Panc1 (cell line): ENCODE measurements around the gene YY1. TPM values are rescaled to one million over a fixed set of nuclear protein-coding genes. Genes with fewer than 3 reads are reported as not detected.

ENCODE experiments used
- ATAC-seq: fragments of 200-7000 bp; cut with Tn5 transposase; 2 replicates; pipeline ENCODE4 v1.9.1; 2020; ENCODE audit warnings: mild to moderate bottlenecking, moderate library complexity
- BruUV-seq: library from RNA; stranded (reverse); fragments of 400-500 nt; replicated peaks from 2 replicates; lab custom pipeline; 2021; lab: Mats Ljungman, UMichigan
- CTCF ChIA-PET: fragments of 300-600 bp; sonication (Branson Sonifier 250); formaldehyde crosslinking; loops from one replicate; lab custom pipeline; 2022; ENCODE audit warnings: antibody characterized with exemption; lab: Charles Lee
- POLR2A ChIA-PET: fragments of 300-600 bp; sonication (Branson Sonifier 250); formaldehyde crosslinking; loops from one replicate; lab custom pipeline; 2022; ENCODE audit warnings: antibody characterized with exemption; lab: Charles Lee
- DNase-seq: peaks from one replicate; pipeline ENCODE4 v3.0.0-alpha.2; 2010; ENCODE audit warnings: low read depth, low spot score
- H3K27ac ChIP-seq: 2 replicates; pipeline ENCODE4 v1.5.1; 2011; ENCODE audit warnings: mild to moderate bottlenecking, low read length, inconsistent platforms
- H3K27me3 ChIP-seq: fragments of 200-500 bp; sonication (Bioruptor generic); 2 replicates; pipeline ENCODE4 v1.6.0; 2014; ENCODE audit warnings: low read length, inconsistent platforms; ENCODE audit not compliant: control insufficient read depth, insufficient read depth
- H3K36me3 ChIP-seq: fragments of 200-500 bp; sonication (Bioruptor generic); 2 replicates; pipeline ENCODE4 v1.5.1; 2014; ENCODE audit warnings: inconsistent platforms, mild to moderate bottlenecking, low read length, moderate library complexity; ENCODE audit not compliant: control insufficient read depth, insufficient read depth
- H3K4me1 ChIP-seq: 2 replicates; pipeline ENCODE4 v1.5.1; 2011; ENCODE audit warnings: inconsistent platforms, mild to moderate bottlenecking, low read length, moderate library complexity; ENCODE audit not compliant: control insufficient read depth, insufficient read depth
- H3K4me3 ChIP-seq, 2 experiments: 2 replicates each; pipeline ENCODE4 v1.5.1; 2011 to 2012; ENCODE audit warnings: low read depth in 2 of 2, low read length in 2 of 2, mild to moderate bottlenecking in 2 of 2, inconsistent platforms in 1 of 2, moderate library complexity in 1 of 2
- H3K9me3 ChIP-seq: fragments of 200-500 bp; sonication (Bioruptor generic); 2 replicates; pipeline ENCODE4 v1.5.1; 2014; ENCODE audit warnings: low read depth, mild to moderate bottlenecking, inconsistent platforms, low read length, moderate library complexity; ENCODE audit not compliant: control insufficient read depth, insufficient read depth
- CTCF ChIP-seq: fragments of 450-650 bp; IDR thresholded peaks from 2 replicates; pipeline ENCODE4 v1.5.1; 2017; ENCODE audit warnings: mild to moderate bottlenecking
- POLR2AphosphoS5 ChIP-seq: IDR thresholded peaks from 2 replicates; pipeline ENCODE4 v1.6.1; 2012; ENCODE audit warnings: mild to moderate bottlenecking, low read depth, low read length, moderate library complexity
- REST ChIP-seq, 2 experiments: IDR thresholded peaks; 2 replicates each; pipeline ENCODE4 v1.6.1; 2011 to 2012; ENCODE audit warnings: low read depth in 2 of 2, control low read depth in 1 of 2, low read length in 1 of 2, mild to moderate bottlenecking in 1 of 2, moderate library complexity in 1 of 2; ENCODE audit not compliant: insufficient read depth in 1 of 2
- SIN3A ChIP-seq: IDR thresholded peaks from 2 replicates; pipeline ENCODE4 v1.6.1; 2012; ENCODE audit warnings: low read depth, mild to moderate bottlenecking, low read length, moderate library complexity, borderline replicate concordance; ENCODE audit not compliant: insufficient read depth
- TCF7L2 ChIP-seq: IDR thresholded peaks from 2 replicates; pipeline ENCODE4 v1.6.1; 2011; ENCODE audit warnings: mild to moderate bottlenecking, low read depth, low read length, inconsistent platforms
- in situ Hi-C: cut with HindIII; loops from 2 replicates; pipeline ENCODE4 v1.10.0; 2016; ENCODE audit warnings: low sequenced_read_pairs, low pct_unique_long_range_greater_than_20kb
- intact Hi-C: fragments of 100-400 bp; cut with micrococcal nuclease; formaldehyde crosslinking; loops from one replicate; pipeline ENCODE4 v1.10.0; 2022; ENCODE audit not compliant: unreplicated experiment
- total RNA-seq: library from RNA; stranded (reverse); gene quantifications from one replicate; pipeline ENCODE4 v1.2.1, GENCODE V29; 2021; ENCODE audit not compliant: unreplicated experiment

Gene YY1
- total RNA-seq, 1 experiment from 2014 or later = 71.3 TPM

- BruUV-seq = no TSS peak
- ChIA-PET POLR2A (no interaction called here), CTCF (no interaction called here)
- peak; percentile 7; the same call in 1 of the 2 replicates for ATAC-seq
- intact Hi-C loops (no loop called here), in situ Hi-C loops (no loop called here)
- TF ChIP-seq CTCF = no peak
- TF ChIP-seq REST (IDR thresholded peaks at IDR 0.05; ENCODE audit: insufficient read depth in 1 of 2, low read depth in 2 of 2, low read length in 1 of 2) = no peak
- 0 out of 2 replicates have a peak, but pooled peaks have one; percentile 24 for TF ChIP-seq POLR2AphosphoS5
- no peaks in the 10 kb centered on the region for H3K9me3 ChIP-seq
- no peaks in the 10 kb centered on the region for H3K27me3 ChIP-seq
- H3K4me1 ChIP-seq = peaks cover 15% of the 10 kb centered on the region
- DNase-seq = no peak
- peak overlapping the region; percentile 77 to 94 for H3K4me3 ChIP-seq
- peaks cover 3% of the 10 kb centered on the region; the same call in 1 of the 2 replicates for H3K36me3 ChIP-seq
- H3K27ac ChIP-seq = peak overlapping the region; percentile 93
Observed at GRCh38 chr14:100237735-100238418, 1.1 kb upstream of the YY1 start.

- peak overlapping the region; percentile 58 to 77 for H3K4me3 ChIP-seq
- no peak for DNase-seq
- peaks cover 3% of the 10 kb centered on the region; the same call in 1 of the 2 replicates for H3K36me3 ChIP-seq
- no peaks in the 10 kb centered on the region for H3K9me3 ChIP-seq
- ChIA-PET CTCF (no interaction called here), POLR2A (interaction anchor here (0.6 kb wide), 1 partner anchor 14 kb away, joined by 14 read pairs; no protein-coding TSS in a partner anchor)
- no peak; the same call in 1 of the 2 replicates for TF ChIP-seq SIN3A
- TF ChIP-seq POLR2AphosphoS5 = no peak
- TF ChIP-seq REST (IDR thresholded peaks at IDR 0.05; ENCODE audit: insufficient read depth in 1 of 2, low read depth in 2 of 2, low read length in 1 of 2) = no peak
- TF ChIP-seq CTCF = no peak
- no peak for TF ChIP-seq TCF7L2
- no TSS peak for BruUV-seq
- no peaks in the 10 kb centered on the region for H3K27me3 ChIP-seq
- ATAC-seq = no peak
- in situ Hi-C loops (no loop called here), intact Hi-C loops (no loop called here)
- peaks cover 19% of the 10 kb centered on the region for H3K4me1 ChIP-seq
- H3K27ac ChIP-seq = peak overlapping the region; percentile 63
Observed at GRCh38 chr14:100239211-100239839, 381 bp downstream of the YY1 start.
